Measurements from ENCODE around the gene OSBP2. TPM values are rescaled to one million over a fixed set of nuclear protein-coding genes. Genes with fewer than 3 reads are reported as not detected.
"Not testable (repeated sequence)": the region's sequence is repeated elsewhere in the genome, so short reads cannot be mapped to it uniquely, and the experiment has no call there.

OSBP2 gene
- total RNA-seq, 1 experiment from 2014 or later, result 2.7 TPM

- peak; percentile 72 for DNase-seq (ENCODE audit: low read depth)
Observed at GRCh38 chr22:30763815-30764673, 69.4 kb downstream of the OSBP2 start.

- DNase-seq (ENCODE audit: low read depth), result no peak
Observed at GRCh38 chr22:30767661-30768060, 73.0 kb downstream of the OSBP2 start.

GRCh38 chr22:30770716-30771115, 76.0 kb downstream of the OSBP2 start:
- no peak for DNase-seq (ENCODE audit: low read depth)

GRCh38 chr22:30773919-30774318, 79.2 kb downstream of the OSBP2 start:
- no peak for DNase-seq (ENCODE audit: low read depth)

GRCh38 chr22:30774566-30774965, 79.9 kb downstream of the OSBP2 start:
- no peak for DNase-seq (ENCODE audit: low read depth)

GRCh38 chr22:30776476-30776875, 81.8 kb downstream of the OSBP2 start:
- no peak for DNase-seq (ENCODE audit: low read depth)

- not testable (repeated sequence) for DNase-seq (ENCODE audit: low read depth)
Observed at GRCh38 chr22:30777146-30777545, 82.5 kb downstream of the OSBP2 start.

GRCh38 chr22:30777587-30777986, 82.9 kb downstream of the OSBP2 start:
- no peak for DNase-seq (ENCODE audit: low read depth)

GRCh38 chr22:30778261-30778660, 83.6 kb downstream of the OSBP2 start:
- DNase-seq (ENCODE audit: low read depth), result no peak

GRCh38 chr22:30780026-30780425, 85.4 kb downstream of the OSBP2 start:
- no peak for DNase-seq (ENCODE audit: low read depth)

- peak; percentile 74 for DNase-seq (ENCODE audit: low read depth)
Observed at GRCh38 chr22:30781271-30781875, 86.7 kb downstream of the OSBP2 start.

GRCh38 chr22:30782613-30783012, 87.9 kb downstream of the OSBP2 start:
- DNase-seq (ENCODE audit: low read depth), result no peak

GRCh38 chr22:30783021-30783420, 88.3 kb downstream of the OSBP2 start:
- DNase-seq (ENCODE audit: low read depth), result no peak

- DNase-seq (ENCODE audit: low read depth), result no peak
Observed at GRCh38 chr22:30785527-30785926, 90.9 kb downstream of the OSBP2 start.

- DNase-seq (ENCODE audit: low read depth), result no peak
Observed at GRCh38 chr22:30790366-30790765, 95.7 kb downstream of the OSBP2 start.

- no peak for DNase-seq (ENCODE audit: low read depth)
Observed at GRCh38 chr22:30792456-30792855, 97.8 kb downstream of the OSBP2 start.

GRCh38 chr22:30795118-30795517, 100.4 kb downstream of the OSBP2 start:
- DNase-seq (ENCODE audit: low read depth), result no peak

- no peak for DNase-seq (ENCODE audit: low read depth)
Observed at GRCh38 chr22:30801695-30802094, 107.0 kb downstream of the OSBP2 start.

GRCh38 chr22:30802202-30803166, 107.8 kb downstream of the OSBP2 start:
- peak; percentile 86 for DNase-seq (ENCODE audit: low read depth)

GRCh38 chr22:30803679-30804078, 109.0 kb downstream of the OSBP2 start:
- DNase-seq (ENCODE audit: low read depth), result no peak

GRCh38 chr22:30804626-30805025, 110.0 kb downstream of the OSBP2 start:
- DNase-seq (ENCODE audit: low read depth), result no peak

GRCh38 chr22:30806391-30806861, 111.8 kb downstream of the OSBP2 start:
- peak; percentile 90 for DNase-seq (ENCODE audit: low read depth)
